ENCODE measurements around the gene ISX. TPM values are rescaled to one million over a fixed set of nuclear protein-coding genes. Genes with fewer than 3 reads are reported as not detected.

The ISX gene
- total and polyA plus RNA-seq, 2 of the 13 experiments (the other 11 are each of a cell fraction or from before 2014, with no cell fraction given), result 1.4 to 1.8 TPM

DNA sequence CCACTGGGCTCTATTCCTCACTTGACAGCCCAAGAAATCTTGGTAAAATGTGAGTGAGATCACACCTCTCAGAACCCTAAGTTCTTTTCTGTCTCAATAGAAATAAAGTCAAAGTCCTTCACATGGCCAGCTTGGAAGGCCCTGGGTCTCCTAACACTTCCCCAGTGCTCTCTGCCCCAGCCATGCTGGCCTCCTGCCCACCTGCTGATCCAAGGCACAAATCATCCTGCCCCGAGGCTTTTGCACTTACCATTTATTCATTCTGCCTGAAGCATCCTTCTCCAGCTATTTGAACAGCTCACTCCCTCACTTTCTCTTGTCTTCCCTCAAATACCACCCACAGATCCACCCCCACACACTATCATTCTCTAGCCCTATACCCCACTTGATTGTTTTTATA, 26.4 kb downstream of the ISX start:
- Histone ChIP-seq H3K27ac (ENCODE audit: extremely low read length, insufficient read depth, low read length) (no peak overlapping the region), H3K9ac (ENCODE audit: insufficient read depth, low read depth, low read length) (no peak overlapping the region), H3K79me2 (ENCODE audit: insufficient read depth, low read length) (no peaks in the 10 kb centered on the region), H4K20me1 (ENCODE audit: insufficient read depth, low read length) (no peaks in the 10 kb centered on the region), H3K4me1 (ENCODE audit: insufficient read depth, low read length) (no peaks in the 10 kb centered on the region), H3K9me3 (ENCODE audit: low read length) (no peaks in the 10 kb centered on the region), H2AFZ (ENCODE audit: low read length) (no peak overlapping the region), H3K4me2 (ENCODE audit: low read depth, low read length) (no peak overlapping the region), H3K27me3 (ENCODE audit: control insufficient read depth in 1 of 2, insufficient read depth in 2 of 2, low read length in 2 of 2) (peaks cover 1 to 2% of the 10 kb centered on the region in 2 experiments; a peak in 2 of 5 replicates), H3K4me3 (replicated peaks in 1 of 3; ENCODE audit: insufficient read depth in 1 of 3, low read depth in 2 of 3, low read length in 3 of 3) (no peak overlapping the region), H3K36me3 (replicated peaks in 1 of 2; ENCODE audit: control insufficient read depth in 1 of 2, insufficient read depth in 2 of 2, low read length in 2 of 2) (no peaks in the 10 kb centered on the region)
- 0% methylated on average over 1 of the region's 1 CpG for WGBS (ENCODE audit: low lambda C conversion rate)
- in situ Hi-C loops (cut with HindIII; ENCODE audit: extremely low pct_ligation_motif_present, low pct_unique_long_range_greater_than_20kb), result no loop called here
- TF ChIP-seq HDAC2 (CRISPR knock-in tag; IDR thresholded peaks at IDR 0.05) (no peak), NFKB2 (CRISPR knock-in tag; IDR thresholded peaks at IDR 0.05; ENCODE audit: borderline replicate concordance) (no peak), KLF13 (CRISPR knock-in tag; IDR thresholded peaks at IDR 0.05) (no peak), ZNF556 (CRISPR knock-in tag; IDR thresholded peaks at IDR 0.05; ENCODE audit: borderline replicate concordance) (no peak), ZNF121 (CRISPR knock-in tag; IDR thresholded peaks at IDR 0.05) (no peak), NR2C2 (CRISPR knock-in tag; IDR thresholded peaks at IDR 0.05; ENCODE audit: borderline replicate concordance) (no peak), NRL (CRISPR knock-in tag; IDR thresholded peaks at IDR 0.05; ENCODE audit: borderline replicate concordance) (no peak), NFYC (CRISPR knock-in tag; IDR thresholded peaks at IDR 0.05) (no peak), JUNB (CRISPR knock-in tag; IDR thresholded peaks at IDR 0.05; ENCODE audit: borderline replicate concordance) (no peak), ZNF333 (CRISPR knock-in tag; IDR thresholded peaks at IDR 0.05; ENCODE audit: borderline replicate concordance) (no peak), ZNF3 (CRISPR knock-in tag; IDR thresholded peaks at IDR 0.05) (no peak), ZNF557 (CRISPR knock-in tag; IDR thresholded peaks at IDR 0.05) (no peak)
- TF ChIP-seq, protein P1, sequence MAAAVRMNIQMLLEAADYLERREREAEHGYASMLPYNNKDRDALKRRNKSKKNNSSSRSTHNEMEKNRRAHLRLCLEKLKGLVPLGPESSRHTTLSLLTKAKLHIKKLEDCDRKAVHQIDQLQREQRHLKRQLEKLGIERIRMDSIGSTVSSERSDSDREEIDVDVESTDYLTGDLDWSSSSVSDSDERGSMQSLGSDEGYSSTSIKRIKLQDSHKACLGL (CRISPR knock-in tag; IDR thresholded peaks at IDR 0.05), result no peak
- TF ChIP-seq, protein P2, sequence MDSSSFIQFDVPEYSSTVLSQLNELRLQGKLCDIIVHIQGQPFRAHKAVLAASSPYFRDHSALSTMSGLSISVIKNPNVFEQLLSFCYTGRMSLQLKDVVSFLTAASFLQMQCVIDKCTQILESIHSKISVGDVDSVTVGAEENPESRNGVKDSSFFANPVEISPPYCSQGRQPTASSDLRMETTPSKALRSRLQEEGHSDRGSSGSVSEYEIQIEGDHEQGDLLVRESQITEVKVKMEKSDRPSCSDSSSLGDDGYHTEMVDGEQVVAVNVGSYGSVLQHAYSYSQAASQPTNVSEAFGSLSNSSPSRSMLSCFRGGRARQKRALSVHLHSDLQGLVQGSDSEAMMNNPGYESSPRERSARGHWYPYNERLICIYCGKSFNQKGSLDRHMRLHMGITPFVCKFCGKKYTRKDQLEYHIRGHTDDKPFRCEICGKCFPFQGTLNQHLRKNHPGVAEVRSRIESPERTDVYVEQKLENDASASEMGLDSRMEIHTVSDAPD (CRISPR knock-in tag; IDR thresholded peaks at IDR 0.05), result no peak
- TF ChIP-seq, protein P3, sequence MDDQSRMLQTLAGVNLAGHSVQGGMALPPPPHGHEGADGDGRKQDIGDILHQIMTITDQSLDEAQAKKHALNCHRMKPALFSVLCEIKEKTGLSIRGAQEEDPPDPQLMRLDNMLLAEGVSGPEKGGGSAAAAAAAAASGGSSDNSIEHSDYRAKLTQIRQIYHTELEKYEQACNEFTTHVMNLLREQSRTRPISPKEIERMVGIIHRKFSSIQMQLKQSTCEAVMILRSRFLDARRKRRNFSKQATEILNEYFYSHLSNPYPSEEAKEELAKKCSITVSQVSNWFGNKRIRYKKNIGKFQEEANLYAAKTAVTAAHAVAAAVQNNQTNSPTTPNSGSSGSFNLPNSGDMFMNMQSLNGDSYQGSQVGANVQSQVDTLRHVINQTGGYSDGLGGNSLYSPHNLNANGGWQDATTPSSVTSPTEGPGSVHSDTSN (CRISPR knock-in tag; IDR thresholded peaks at IDR 0.05; ENCODE audit: borderline replicate concordance), result no peak
- TF ChIP-seq, protein P4, sequence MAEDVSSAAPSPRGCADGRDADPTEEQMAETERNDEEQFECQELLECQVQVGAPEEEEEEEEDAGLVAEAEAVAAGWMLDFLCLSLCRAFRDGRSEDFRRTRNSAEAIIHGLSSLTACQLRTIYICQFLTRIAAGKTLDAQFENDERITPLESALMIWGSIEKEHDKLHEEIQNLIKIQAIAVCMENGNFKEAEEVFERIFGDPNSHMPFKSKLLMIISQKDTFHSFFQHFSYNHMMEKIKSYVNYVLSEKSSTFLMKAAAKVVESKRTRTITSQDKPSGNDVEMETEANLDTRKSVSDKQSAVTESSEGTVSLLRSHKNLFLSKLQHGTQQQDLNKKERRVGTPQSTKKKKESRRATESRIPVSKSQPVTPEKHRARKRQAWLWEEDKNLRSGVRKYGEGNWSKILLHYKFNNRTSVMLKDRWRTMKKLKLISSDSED (CRISPR knock-in tag; IDR thresholded peaks at IDR 0.05), result no peak
- ChIA-PET CTCF (ENCODE audit: low intra/inter-chr PET ratio, low total read pairs) (no interaction called here), POLR2A (no interaction called here)
- ATAC-seq (no peak), DNase-seq (ENCODE audit: low spot score) (no peak), FAIRE-seq (no peak)
- intact Hi-C loops (cut with micrococcal nuclease; ENCODE audit: unreplicated experiment), result no loop called here
- BruUV-seq (replicated peaks), result no TSS peak
